Measurements from ENCODE around the gene SHROOM3. TPM values are rescaled to one million over a fixed set of nuclear protein-coding genes. Genes with fewer than 3 reads are reported as not detected.

Gene SHROOM3
- total RNA-seq, 1 experiment from 2014 or later = 27.6 TPM

DNA sequence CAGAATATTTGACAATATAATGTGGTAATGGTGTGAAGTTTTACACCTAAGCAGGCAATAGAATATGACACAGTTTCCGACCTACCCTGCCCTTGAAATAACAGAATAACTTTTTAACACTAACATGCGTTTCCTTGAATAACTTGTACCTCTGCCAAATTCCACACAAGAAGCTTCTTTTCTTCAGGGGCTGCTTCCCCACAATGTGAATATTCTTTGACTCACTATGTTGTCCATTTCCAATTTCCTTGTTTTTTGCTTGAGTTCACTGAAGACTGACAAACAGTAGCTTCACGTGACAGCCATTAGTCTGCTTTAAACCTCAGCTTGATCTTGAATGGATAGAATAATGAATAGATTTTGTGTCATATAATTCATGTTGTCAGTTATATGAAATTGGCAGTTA, 14.3 kb downstream of the SHROOM3 start:
- WGBS (ENCODE audit: extremely low coverage, insufficient read length, low lambda C conversion rate) = no CpG with 5 or more reads among the region's 3 CpGs
- H2BK120ac ChIP-seq (ENCODE audit: low read depth, low read length, poor library complexity, severe bottlenecking) = no peak overlapping the region
- Mint-ChIP-seq H3K36me3 (ENCODE audit: insufficient read depth in 1 of 3, low read depth in 3 of 3) (0 out of 7 replicates have a peak, but pooled peaks cover 0 to 1% (median 0%) of the 10 kb centered on the region in 3 experiments), H3K9me3 (no peaks in the 10 kb centered on the region), H3K4me1 (peaks cover 13 to 15% of the 10 kb centered on the region in 2 experiments), H3K27me3 (ENCODE audit: low read depth) (no peaks in the 10 kb centered on the region), H3K27ac (no peak overlapping the region), H3K4me3 (no peak overlapping the region)
- H3K9me3 ChIP-seq (ENCODE audit: control insufficient read depth, low read depth, low read length) = no peaks in the 10 kb centered on the region
- no peak overlapping the region for H2AK5ac ChIP-seq (ENCODE audit: insufficient read length, low read length)
- H3K27ac ChIP-seq (ENCODE audit: insufficient read length, low read depth, low read length) = no peak overlapping the region
- no peak overlapping the region for H3K14ac ChIP-seq (ENCODE audit: insufficient read depth, low read length)
- no peak overlapping the region for H3K4ac ChIP-seq (ENCODE audit: low read depth, low read length)
- no peak for DNase-seq
- H2BK15ac ChIP-seq (ENCODE audit: low read depth, low read length) = no peak overlapping the region
- TF ChIP-seq, protein P1, sequence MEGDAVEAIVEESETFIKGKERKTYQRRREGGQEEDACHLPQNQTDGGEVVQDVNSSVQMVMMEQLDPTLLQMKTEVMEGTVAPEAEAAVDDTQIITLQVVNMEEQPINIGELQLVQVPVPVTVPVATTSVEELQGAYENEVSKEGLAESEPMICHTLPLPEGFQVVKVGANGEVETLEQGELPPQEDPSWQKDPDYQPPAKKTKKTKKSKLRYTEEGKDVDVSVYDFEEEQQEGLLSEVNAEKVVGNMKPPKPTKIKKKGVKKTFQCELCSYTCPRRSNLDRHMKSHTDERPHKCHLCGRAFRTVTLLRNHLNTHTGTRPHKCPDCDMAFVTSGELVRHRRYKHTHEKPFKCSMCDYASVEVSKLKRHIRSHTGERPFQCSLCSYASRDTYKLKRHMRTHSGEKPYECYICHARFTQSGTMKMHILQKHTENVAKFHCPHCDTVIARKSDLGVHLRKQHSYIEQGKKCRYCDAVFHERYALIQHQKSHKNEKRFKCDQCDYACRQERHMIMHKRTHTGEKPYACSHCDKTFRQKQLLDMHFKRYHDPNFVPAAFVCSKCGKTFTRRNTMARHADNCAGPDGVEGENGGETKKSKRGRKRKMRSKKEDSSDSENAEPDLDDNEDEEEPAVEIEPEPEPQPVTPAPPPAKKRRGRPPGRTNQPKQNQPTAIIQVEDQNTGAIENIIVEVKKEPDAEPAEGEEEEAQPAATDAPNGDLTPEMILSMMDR (conservative IDR thresholded peaks at IDR 0.05) = no peak
- no peak overlapping the region for H3T11ph ChIP-seq (ENCODE audit: low read length)
- no peaks in the 10 kb centered on the region for H3K79me2 ChIP-seq (ENCODE audit: insufficient read depth, low read length)
- no peak overlapping the region for H2AFZ ChIP-seq (ENCODE audit: low read length)
- no peak overlapping the region for H2BK12ac ChIP-seq (ENCODE audit: insufficient read length, low read depth, low read length)
- H4K8ac ChIP-seq (replicated peaks; ENCODE audit: insufficient read length, low read depth, low read length) = no peak overlapping the region
- no peak overlapping the region for H2BK20ac ChIP-seq (ENCODE audit: low read depth, low read length, poor library complexity, severe bottlenecking)
- H4K5ac ChIP-seq (ENCODE audit: insufficient read length, low read depth, low read length) = no peak overlapping the region
- no peak overlapping the region for H3K23ac ChIP-seq (ENCODE audit: insufficient read length, low read depth, low read length)
- no peaks in the 10 kb centered on the region for H3K23me2 ChIP-seq (ENCODE audit: insufficient read length, low read depth, low read length, poor library complexity, severe bottlenecking)
- no peaks in the 10 kb centered on the region for H3K79me1 ChIP-seq (ENCODE audit: insufficient read depth, low read depth, low read length, poor library complexity, severe bottlenecking)
- H4K20me1 ChIP-seq (ENCODE audit: control insufficient read depth, insufficient read depth, insufficient read length) = no peaks in the 10 kb centered on the region
- H3K27me3 ChIP-seq (ENCODE audit: insufficient read depth, low read length) = no peaks in the 10 kb centered on the region
- peaks cover 3% of the 10 kb centered on the region; the same call in 1 of the 2 replicates for H3K4me1 ChIP-seq (ENCODE audit: insufficient read depth, low read length)
- H3K18ac ChIP-seq (ENCODE audit: insufficient read length, low read depth, low read length) = no peak overlapping the region
- no peak overlapping the region for H2BK5ac ChIP-seq (ENCODE audit: insufficient read length, low read length)
- no peak overlapping the region for H3K9ac ChIP-seq (ENCODE audit: extremely low read depth, insufficient read length, low read length)
- H4K91ac ChIP-seq (ENCODE audit: insufficient read length, low read depth, low read length) = no peak overlapping the region
- no peak overlapping the region for H3K56ac ChIP-seq (ENCODE audit: insufficient read length, low read depth, low read length)
- H3K4me2 ChIP-seq (ENCODE audit: insufficient read depth, insufficient read length, low read length) = no peak overlapping the region
